Parathyroid adenoma (tissue), 2 donors: Measurements from ENCODE around the gene SORT1.

Experiments used
- H2AFZ ChIP-seq: fragments of 300-600 bp; sonication (generic); one replicate; pipeline ENCODE4 v1.7.0; 2017; ENCODE audit warnings: antibody characterized with exemption, mild to moderate bottlenecking
- H3K27ac ChIP-seq: fragments of 300-600 bp; sonication (generic); one replicate; pipeline ENCODE4 v1.7.0; 2017
- H3K27me3 ChIP-seq: fragments of 300-600 bp; sonication (generic); one replicate; pipeline ENCODE4 v1.7.0; 2017; ENCODE audit warnings: low read length; ENCODE audit not compliant: control insufficient read depth, insufficient read depth
- H3K36me3 ChIP-seq: fragments of 300-600 bp; sonication (generic); one replicate; pipeline ENCODE4 v1.7.0; 2017; ENCODE audit warnings: low read length; ENCODE audit not compliant: control insufficient read depth, insufficient read depth
- H3K4me1 ChIP-seq: fragments of 300-600 bp; sonication (generic); one replicate; pipeline ENCODE4 v1.7.0; 2017; ENCODE audit warnings: control low read depth
- H3K4me2 ChIP-seq: fragments of 300-600 bp; sonication (generic); one replicate; pipeline ENCODE4 v1.7.0; 2017; ENCODE audit warnings: low read length
- H3K4me3 ChIP-seq: fragments of 300-600 bp; sonication (generic); one replicate; pipeline ENCODE4 v1.7.0; 2017; ENCODE audit warnings: low read depth, low read length
- H3K79me2 ChIP-seq: fragments of 300-600 bp; sonication (generic); one replicate; pipeline ENCODE4 v1.7.0; 2017; ENCODE audit warnings: control low read depth
- H3K9ac ChIP-seq: fragments of 300-600 bp; sonication (generic); one replicate; pipeline ENCODE4 v1.7.0; 2017; ENCODE audit warnings: mild to moderate bottlenecking
- H3K9me3 ChIP-seq: fragments of 300-600 bp; sonication (generic); one replicate; pipeline ENCODE4 v1.7.0; 2017; ENCODE audit warnings: low read length; ENCODE audit not compliant: control insufficient read depth
- CTCF ChIP-seq: fragments of 300-600 bp; sonication (generic); IDR thresholded peaks from one replicate; pipeline ENCODE4 v1.7.0; 2017; ENCODE audit warnings: antibody characterized with exemption, mild to moderate bottlenecking
- donor health status: primary hyperparathyroidism.

The SORT1 gene

GRCh38 chr1:109438798-109439297 lies 41.1 kb upstream of the SORT1 start:
- Histone ChIP-seq H3K9me3 (no peaks in the 10 kb centered on the region), H3K4me3 (no peak overlapping the region), H3K36me3 (no peaks in the 10 kb centered on the region), H3K9ac (no peak overlapping the region), H2AFZ (no peak overlapping the region), H3K27ac (no peak overlapping the region), H3K4me2 (no peak overlapping the region), H3K4me1 (no peaks in the 10 kb centered on the region), H3K79me2 (no peaks in the 10 kb centered on the region), H3K27me3 (no peaks in the 10 kb centered on the region)
- no peak for TF ChIP-seq CTCF

- Histone ChIP-seq H3K27ac (no peak overlapping the region), H3K79me2 (no peaks in the 10 kb centered on the region), H3K4me2 (no peak overlapping the region), H3K4me1 (no peaks in the 10 kb centered on the region), H3K36me3 (no peaks in the 10 kb centered on the region), H3K4me3 (no peak overlapping the region), H2AFZ (no peak overlapping the region), H3K27me3 (no peaks in the 10 kb centered on the region), H3K9me3 (no peaks in the 10 kb centered on the region), H3K9ac (no peak overlapping the region)
- no peak for TF ChIP-seq CTCF
Measured at GRCh38 chr1:109434484-109434883, 36.8 kb upstream of the SORT1 start.

GRCh38 chr1:109433322-109433721 lies 35.6 kb upstream of the SORT1 start:
- no peak overlapping the region for H2AFZ ChIP-seq
- no peaks in the 10 kb centered on the region for H3K27me3 ChIP-seq
- H3K36me3 ChIP-seq = no peaks in the 10 kb centered on the region
- no peak overlapping the region for H3K27ac ChIP-seq
- H3K4me3 ChIP-seq = no peak overlapping the region
- H3K4me1 ChIP-seq = no peaks in the 10 kb centered on the region
- H3K9ac ChIP-seq = no peak overlapping the region
- H3K4me2 ChIP-seq = no peak overlapping the region
- no peak for TF ChIP-seq CTCF
- H3K9me3 ChIP-seq = no peaks in the 10 kb centered on the region
- H3K79me2 ChIP-seq = no peaks in the 10 kb centered on the region

- Histone ChIP-seq H3K79me2 (no peaks in the 10 kb centered on the region), H3K27me3 (no peaks in the 10 kb centered on the region), H3K27ac (no peak overlapping the region), H3K36me3 (no peaks in the 10 kb centered on the region), H3K4me1 (no peaks in the 10 kb centered on the region), H3K9me3 (no peaks in the 10 kb centered on the region), H3K9ac (no peak overlapping the region), H2AFZ (no peak overlapping the region), H3K4me2 (no peak overlapping the region), H3K4me3 (no peak overlapping the region)
- TF ChIP-seq CTCF = no peak
Measured at GRCh38 chr1:109432336-109432735, 34.6 kb upstream of the SORT1 start.

GRCh38 chr1:109427171-109427467 lies 29.4 kb upstream of the SORT1 start:
- no peak for TF ChIP-seq CTCF
- peaks cover 9% of the 10 kb centered on the region for H3K79me2 ChIP-seq
- no peaks in the 10 kb centered on the region for H3K36me3 ChIP-seq
- H3K27ac ChIP-seq = peak overlapping the region; percentile 84
- no peak overlapping the region for H3K9ac ChIP-seq
- no peaks in the 10 kb centered on the region for H3K4me1 ChIP-seq
- no peaks in the 10 kb centered on the region for H3K27me3 ChIP-seq
- peak overlapping the region; percentile 79 for H3K4me3 ChIP-seq
- H3K4me2 ChIP-seq = peak overlapping the region; percentile 97
- no peaks in the 10 kb centered on the region for H3K9me3 ChIP-seq
- peak overlapping the region; percentile 81 for H2AFZ ChIP-seq
